HepG2 (cell line): ENCODE data around the gene ZNF524.
"Not testable (repeated sequence)": the region's sequence is repeated elsewhere in the genome, so short reads cannot be mapped to it uniquely, and the experiment has no call there.

Experiments
- CEBPG ChIP-seq: IDR thresholded peaks from 2 replicates; pipeline ENCODE4 v1.6.1; 2016
- HNF1B ChIP-seq: sonication (generic); formaldehyde crosslinking; IDR thresholded peaks from 2 replicates; pipeline ENCODE4 v1.5.1; 2020; ENCODE audit warnings: mild to moderate bottlenecking, moderate library complexity, missing genetic modification reagents
- MXD4 ChIP-seq: IDR thresholded peaks from 2 replicates; pipeline ENCODE4 v1.6.1; 2016; ENCODE audit warnings: mild to moderate bottlenecking, missing biosample characterization, missing genetic modification reagents
- PAF1 ChIP-seq: IDR thresholded peaks from 2 replicates; pipeline ENCODE4 v1.6.1; 2016; ENCODE audit warnings: missing genetic modification reagents, missing compliant biosample characterization
- ZNF782 ChIP-seq: sonication (generic); formaldehyde crosslinking; IDR thresholded peaks from 2 replicates; pipeline ENCODE4 v1.4.0; 2020; ENCODE audit warnings: missing genetic modification reagents, mild to moderate bottlenecking, borderline replicate concordance
- TF ChIP-seq, protein P1 (sequence below): sonication (generic); formaldehyde crosslinking; IDR thresholded peaks from 2 replicates; pipeline ENCODE4 v1.8.1; 2023; ENCODE audit warnings: mild to moderate bottlenecking, missing genetic modification reagents, borderline replicate concordance
- TF ChIP-seq, protein P2 (sequence below): sonication (generic); formaldehyde crosslinking; IDR thresholded peaks from 2 replicates; pipeline ENCODE4 v1.5.0; 2020; ENCODE audit warnings: missing genetic modification reagents
- TF ChIP-seq, protein P3 (sequence below): sonication (generic); formaldehyde crosslinking; IDR thresholded peaks from 2 replicates; pipeline ENCODE4 v1.5.1; 2020; ENCODE audit warnings: missing genetic modification reagents, mild to moderate bottlenecking, borderline replicate concordance

GRCh38 chr19:55573929-55574328 is 26.2 kb upstream of the ZNF524 start:
- TF ChIP-seq CEBPG (CRISPR knock-in tag); PAF1 (CRISPR knock-in tag); HNF1B; MXD4 (CRISPR knock-in tag); ZNF782 (CRISPR knock-in tag): not testable (repeated sequence)
- TF ChIP-seq, protein P1, sequence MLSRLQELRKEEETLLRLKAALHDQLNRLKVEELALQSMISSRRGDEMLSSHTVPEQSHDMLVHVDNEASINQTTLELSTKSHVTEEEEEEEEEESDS (CRISPR knock-in tag): not testable (repeated sequence)
- TF ChIP-seq, protein P2, sequence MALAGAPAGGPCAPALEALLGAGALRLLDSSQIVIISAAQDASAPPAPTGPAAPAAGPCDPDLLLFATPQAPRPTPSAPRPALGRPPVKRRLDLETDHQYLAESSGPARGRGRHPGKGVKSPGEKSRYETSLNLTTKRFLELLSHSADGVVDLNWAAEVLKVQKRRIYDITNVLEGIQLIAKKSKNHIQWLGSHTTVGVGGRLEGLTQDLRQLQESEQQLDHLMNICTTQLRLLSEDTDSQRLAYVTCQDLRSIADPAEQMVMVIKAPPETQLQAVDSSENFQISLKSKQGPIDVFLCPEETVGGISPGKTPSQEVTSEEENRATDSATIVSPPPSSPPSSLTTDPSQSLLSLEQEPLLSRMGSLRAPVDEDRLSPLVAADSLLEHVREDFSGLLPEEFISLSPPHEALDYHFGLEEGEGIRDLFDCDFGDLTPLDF: not testable (repeated sequence)
- TF ChIP-seq, protein P3, sequence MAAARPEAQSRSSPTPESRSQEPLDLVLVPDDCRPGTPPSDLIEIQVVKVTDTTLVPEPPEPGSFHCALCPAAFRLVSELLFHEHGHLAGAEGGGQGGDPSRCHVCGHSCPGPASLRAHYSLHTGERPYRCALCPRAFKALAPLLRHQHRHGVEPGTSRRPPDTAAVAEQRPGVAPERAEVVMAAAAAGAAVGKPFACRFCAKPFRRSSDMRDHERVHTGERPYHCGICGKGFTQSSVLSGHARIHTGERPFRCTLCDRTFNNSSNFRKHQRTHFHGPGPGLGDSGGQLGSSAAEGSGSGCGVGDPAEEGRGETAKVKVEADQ: not testable (repeated sequence)
